Measurements from ENCODE around the gene ACSS3.
"Not testable (repeated sequence)": the region's sequence is repeated elsewhere in the genome, so short reads cannot be mapped to it uniquely, and the experiment has no call there.

Gene ACSS3

GRCh38 chr12:81089412-81089811 lies 11.5 kb downstream of the ACSS3 start:
- H3K4me3 ChIP-seq: no peak overlapping the region
- no peak overlapping the region for H3K27ac ChIP-seq

- Histone ChIP-seq H3K27ac (no peak overlapping the region), H3K4me3 (no peak overlapping the region)
Observed at GRCh38 chr12:81092053-81092452, 14.2 kb downstream of the ACSS3 start.

GRCh38 chr12:81094718-81095360 lies 17.0 kb downstream of the ACSS3 start:
- no peak overlapping the region for H3K27ac ChIP-seq

GRCh38 chr12:81095501-81096232 lies 17.8 kb downstream of the ACSS3 start:
- Histone ChIP-seq H3K27ac (no peak overlapping the region), H3K4me3 (no peak overlapping the region)

More at GRCh38 chr12:81094718-81095360, 17.0 kb downstream of the ACSS3 start:
- H3K4me3 ChIP-seq: no peak overlapping the region

- H3K4me3 ChIP-seq: no peak overlapping the region
- H3K27ac ChIP-seq: no peak overlapping the region
Observed at GRCh38 chr12:81105687-81106086, 27.8 kb downstream of the ACSS3 start.

GRCh38 chr12:81114226-81114625 lies 36.3 kb downstream of the ACSS3 start:
- Histone ChIP-seq H3K4me3 (no peak overlapping the region), H3K27ac (no peak overlapping the region)

- H3K4me3 ChIP-seq: not testable (repeated sequence)
Observed at GRCh38 chr12:81119069-81119468, 41.2 kb downstream of the ACSS3 start.

GRCh38 chr12:81120961-81121360 lies 43.1 kb downstream of the ACSS3 start:
- Histone ChIP-seq H3K27ac (no peak overlapping the region), H3K4me3 (no peak overlapping the region)

More at GRCh38 chr12:81119069-81119468, 41.2 kb downstream of the ACSS3 start:
- H3K27ac ChIP-seq: not testable (repeated sequence)

- H3K4me3 ChIP-seq: no peak overlapping the region
- no peak overlapping the region for H3K27ac ChIP-seq
Observed at GRCh38 chr12:81123611-81124010, 45.7 kb downstream of the ACSS3 start.

GRCh38 chr12:81125691-81126090 lies 47.8 kb downstream of the ACSS3 start:
- no peak overlapping the region for H3K27ac ChIP-seq
- no peak overlapping the region for H3K4me3 ChIP-seq

GRCh38 chr12:81128930-81129554 lies 51.2 kb downstream of the ACSS3 start:
- Histone ChIP-seq H3K4me3 (no peak overlapping the region), H3K27ac (no peak overlapping the region)

GRCh38 chr12:81136519-81136918 lies 58.6 kb downstream of the ACSS3 start:
- Histone ChIP-seq H3K27ac (no peak overlapping the region), H3K4me3 (no peak overlapping the region)

- no peak overlapping the region for H3K4me3 ChIP-seq
- H3K27ac ChIP-seq: no peak overlapping the region
Observed at GRCh38 chr12:81137801-81138200, 59.9 kb downstream of the ACSS3 start.

- no peak overlapping the region for H3K27ac ChIP-seq
- no peak overlapping the region for H3K4me3 ChIP-seq
Observed at GRCh38 chr12:81141217-81141616, 63.3 kb downstream of the ACSS3 start.

GRCh38 chr12:81143057-81143456 lies 65.2 kb downstream of the ACSS3 start:
- Histone ChIP-seq H3K27ac (no peak overlapping the region), H3K4me3 (no peak overlapping the region)

- Histone ChIP-seq H3K4me3 (no peak overlapping the region), H3K27ac (no peak overlapping the region)
Observed at GRCh38 chr12:81146228-81147225, 68.6 kb downstream of the ACSS3 start.

GRCh38 chr12:81147292-81147919 lies 69.5 kb downstream of the ACSS3 start:
- Histone ChIP-seq H3K4me3 (no peak overlapping the region), H3K27ac (no peak overlapping the region)

GRCh38 chr12:81150382-81150781 lies 72.5 kb downstream of the ACSS3 start:
- H3K4me3 ChIP-seq: no peak overlapping the region
- H3K27ac ChIP-seq: no peak overlapping the region

- Histone ChIP-seq H3K27ac (no peak overlapping the region), H3K4me3 (no peak overlapping the region)
Observed at GRCh38 chr12:81159856-81160255, 82.0 kb downstream of the ACSS3 start.

Measured in skin epidermis (tissue), 12 donors.